IPS DF 6.9 (cell line): ENCODE data around the gene BNIP2.

Source experiments
- DNase-seq: peaks from one replicate; pipeline ENCODE4 v3.0.0-alpha.2; 2013; ENCODE audit warnings: low read depth, low spot score
- H3K27ac ChIP-seq: one replicate; pipeline ENCODE4 v1.5.1; 2013; ENCODE audit warnings: low read length, control low read depth
- H3K27me3 ChIP-seq: 2 replicates; pipeline ENCODE4 v1.6.1; 2013; ENCODE audit warnings: mild to moderate bottlenecking, low read length; ENCODE audit not compliant: control insufficient read depth, insufficient read depth
- H3K36me3 ChIP-seq: 2 replicates; pipeline ENCODE4 v1.6.1; 2013; ENCODE audit warnings: low read length; ENCODE audit not compliant: control insufficient read depth, insufficient read depth
- H3K4me1 ChIP-seq: 2 replicates; pipeline ENCODE4 v1.6.1; 2013; ENCODE audit warnings: low read length; ENCODE audit not compliant: control insufficient read depth, insufficient read depth
- H3K4me3 ChIP-seq: 2 replicates; pipeline ENCODE4 v1.5.1; 2013; ENCODE audit warnings: mild to moderate bottlenecking, low read length
- H3K9me3 ChIP-seq: 2 replicates; pipeline ENCODE4 v1.6.1; 2013; ENCODE audit warnings: low read length, inconsistent platforms; ENCODE audit not compliant: control insufficient read depth, insufficient read depth
- WGBS: extraction: QIAGEN DNeasy Blood & Tissue Kit; methylation state at CpG from one replicate; pipeline ENCODE4 v1.1.7; 2013; ENCODE audit warnings: mixed read lengths, missing lambda C conversion rate; ENCODE audit not compliant: insufficient read length, insufficient coverage; 5-methylcytosine and 5-hydroxymethylcytosine counted together

The BNIP2 gene

GRCh38 chr15:59688423-59688781 is 718 bp downstream of the BNIP2 start:
- WGBS, result no CpG with 5 or more reads among the region's 15 CpGs
- DNase-seq, result no peak
- no peaks in the 10 kb centered on the region for H3K9me3 ChIP-seq
- H3K36me3 ChIP-seq, result no peaks in the 10 kb centered on the region
- H3K4me3 ChIP-seq, result peak overlapping the region; percentile 100
- H3K27ac ChIP-seq, result no peak overlapping the region
- H3K4me1 ChIP-seq, result no peaks in the 10 kb centered on the region
- no peaks in the 10 kb centered on the region for H3K27me3 ChIP-seq

- Histone ChIP-seq H3K9me3 (no peaks in the 10 kb centered on the region), H3K4me1 (no peaks in the 10 kb centered on the region), H3K4me3 (no peak overlapping the region), H3K27ac (no peak overlapping the region), H3K27me3 (no peaks in the 10 kb centered on the region), H3K36me3 (no peaks in the 10 kb centered on the region)
- no CpG with 5 or more reads among the region's 5 CpGs for WGBS
- DNase-seq, result no peak
Measured at GRCh38 chr15:59687836-59688235, 1.3 kb downstream of the BNIP2 start.

- H3K36me3 ChIP-seq, result no peaks in the 10 kb centered on the region
- WGBS, result no CpG with 5 or more reads among the region's 7 CpGs
- no peak for DNase-seq
- no peak overlapping the region for H3K4me3 ChIP-seq
- H3K27me3 ChIP-seq, result no peaks in the 10 kb centered on the region
- H3K9me3 ChIP-seq, result no peaks in the 10 kb centered on the region
- no peak overlapping the region for H3K27ac ChIP-seq
- H3K4me1 ChIP-seq, result no peaks in the 10 kb centered on the region
Measured at GRCh38 chr15:59686389-59686788, 2.7 kb downstream of the BNIP2 start.

- Histone ChIP-seq H3K4me3 (no peak overlapping the region), H3K9me3 (no peaks in the 10 kb centered on the region), H3K27me3 (no peaks in the 10 kb centered on the region), H3K4me1 (no peaks in the 10 kb centered on the region), H3K36me3 (no peaks in the 10 kb centered on the region), H3K27ac (no peak overlapping the region)
- WGBS, result no CpG with 5 or more reads among the region's 1 CpG
- DNase-seq, result no peak
Measured at GRCh38 chr15:59685737-59686297, 3.3 kb downstream of the BNIP2 start.

GRCh38 chr15:59680870-59681269 is 8.2 kb downstream of the BNIP2 start:
- Histone ChIP-seq H3K9me3 (no peaks in the 10 kb centered on the region), H3K36me3 (peaks cover 6% of the 10 kb centered on the region; the same call in 1 of the 2 replicates), H3K4me3 (no peak overlapping the region), H3K4me1 (no peaks in the 10 kb centered on the region), H3K27ac (no peak overlapping the region), H3K27me3 (no peaks in the 10 kb centered on the region)
- no CpG with 5 or more reads among the region's 5 CpGs for WGBS
- DNase-seq, result no peak

- no peak overlapping the region for H3K27ac ChIP-seq
- H3K27me3 ChIP-seq, result no peaks in the 10 kb centered on the region
- WGBS, result no CpG with 5 or more reads among the region's 6 CpGs
- H3K4me3 ChIP-seq, result no peak overlapping the region
- no peaks in the 10 kb centered on the region for H3K4me1 ChIP-seq
- DNase-seq, result no peak
- no peaks in the 10 kb centered on the region for H3K9me3 ChIP-seq
- H3K36me3 ChIP-seq, result peaks cover 6% of the 10 kb centered on the region; the same call in 1 of the 2 replicates
Measured at GRCh38 chr15:59680346-59680745, 8.8 kb downstream of the BNIP2 start.

GRCh38 chr15:59678620-59679019 is 10.5 kb downstream of the BNIP2 start:
- Histone ChIP-seq H3K36me3 (peaks cover 6% of the 10 kb centered on the region; the same call in 1 of the 2 replicates), H3K27ac (no peak overlapping the region), H3K9me3 (no peaks in the 10 kb centered on the region), H3K4me1 (no peaks in the 10 kb centered on the region), H3K4me3 (no peak overlapping the region), H3K27me3 (no peaks in the 10 kb centered on the region)
- no CpG with 5 or more reads among the region's 1 CpG for WGBS
- DNase-seq, result no peak

- Histone ChIP-seq H3K9me3 (no peaks in the 10 kb centered on the region), H3K27ac (no peak overlapping the region), H3K36me3 (peaks cover 6% of the 10 kb centered on the region; the same call in 1 of the 2 replicates), H3K4me1 (no peaks in the 10 kb centered on the region), H3K4me3 (no peak overlapping the region), H3K27me3 (no peaks in the 10 kb centered on the region)
- WGBS, result no CpG with 5 or more reads among the region's 1 CpG
- DNase-seq, result no peak
Measured at GRCh38 chr15:59678172-59678571, 10.9 kb downstream of the BNIP2 start.

- no CpG with 5 or more reads among the region's 23 CpGs for WGBS
- Histone ChIP-seq H3K4me3 (no peak overlapping the region), H3K4me1 (no peaks in the 10 kb centered on the region), H3K27me3 (no peaks in the 10 kb centered on the region), H3K27ac (no peak overlapping the region), H3K36me3 (peaks cover 9% of the 10 kb centered on the region; the same call in 1 of the 2 replicates), H3K9me3 (no peaks in the 10 kb centered on the region)
- DNase-seq, result no peak
Measured at GRCh38 chr15:59676565-59676964, 12.6 kb downstream of the BNIP2 start.

GRCh38 chr15:59674361-59674877 is 14.7 kb downstream of the BNIP2 start:
- Histone ChIP-seq H3K4me3 (no peak overlapping the region), H3K4me1 (no peaks in the 10 kb centered on the region), H3K9me3 (no peaks in the 10 kb centered on the region), H3K27ac (no peak overlapping the region), H3K27me3 (no peaks in the 10 kb centered on the region), H3K36me3 (peaks cover 6% of the 10 kb centered on the region; the same call in 1 of the 2 replicates)
- WGBS, result no CpG with 5 or more reads among the region's 3 CpGs
- no peak for DNase-seq

- Histone ChIP-seq H3K4me3 (no peak overlapping the region), H3K36me3 (peaks cover 2% of the 10 kb centered on the region; the same call in 1 of the 2 replicates), H3K27ac (no peak overlapping the region), H3K27me3 (no peaks in the 10 kb centered on the region), H3K4me1 (no peaks in the 10 kb centered on the region), H3K9me3 (no peaks in the 10 kb centered on the region)
- DNase-seq, result no peak
- no CpG with 5 or more reads among the region's 8 CpGs for WGBS
Measured at GRCh38 chr15:59668556-59668955, 20.6 kb downstream of the BNIP2 start.
